Skeletal muscle tissue (tissue), 4 donors: ENCODE measurements around the gene PLG. TPM values are rescaled to one million over a fixed set of nuclear protein-coding genes. Genes with fewer than 3 reads are reported as not detected.
"Not testable (repeated sequence)": the region's sequence is repeated elsewhere in the genome, so short reads cannot be mapped to it uniquely, and the experiment has no call there.

ENCODE experiments used
- H3K27ac ChIP-seq: one replicate; pipeline ENCODE4 v1.7.0; 2013; ENCODE audit warnings: mild to moderate bottlenecking, low read depth, low read length, inconsistent platforms
- H3K27me3 ChIP-seq, 3 donors: one replicate each; pipeline ENCODE4 v1.7.0; 2013; ENCODE audit warnings: low read length in 3 of 3; ENCODE audit not compliant: control insufficient read depth in 3 of 3, insufficient read depth in 3 of 3
- H3K36me3 ChIP-seq, 3 donors: one replicate each; pipeline ENCODE4 v1.7.0; 2013; ENCODE audit warnings: low read length in 3 of 3; ENCODE audit not compliant: control insufficient read depth in 3 of 3, insufficient read depth in 3 of 3
- H3K4me1 ChIP-seq, 3 donors: one replicate each; pipeline ENCODE4 v1.7.0; 2013; ENCODE audit warnings: low read length in 3 of 3, mild to moderate bottlenecking in 3 of 3; ENCODE audit not compliant: control insufficient read depth in 3 of 3, insufficient read depth in 3 of 3
- H3K4me3 ChIP-seq, 3 donors: one replicate each; pipeline ENCODE4 v1.7.0; 2013; ENCODE audit warnings: low read length in 3 of 3
- H3K9ac ChIP-seq, 3 donors: one replicate each; pipeline ENCODE4 v1.7.0; 2013; ENCODE audit warnings: low read length in 3 of 3, mild to moderate bottlenecking in 3 of 3, moderate library complexity in 2 of 3, low read depth in 1 of 3
- H3K9me3 ChIP-seq, 3 donors: one replicate each; pipeline ENCODE4 v1.7.0; 2013; ENCODE audit warnings: low read length in 3 of 3; ENCODE audit not compliant: control insufficient read depth in 3 of 3
- total RNA-seq: library from RNA; depleted of rRNA; stranded (reverse); fragments of >200 nt; gene quantifications from one replicate; pipeline ENCODE4 v1.2.3, GENCODE V29; 2014
- donor health status: Osteomylitis.

The PLG gene
- total RNA-seq, 1 donor from 2014 or later: 2.6 TPM

GRCh38 chr6:160788126-160788525 is 86.1 kb downstream of the PLG start:
- not testable (repeated sequence) for H3K9me3 ChIP-seq, H3K27ac ChIP-seq, H3K4me3 ChIP-seq, H3K36me3 ChIP-seq, H3K9ac ChIP-seq, H3K27me3 ChIP-seq, H3K4me1 ChIP-seq

- Histone ChIP-seq H3K9ac (no peak overlapping the region), H3K27ac (no peak overlapping the region), H3K4me3 (no peak overlapping the region), H3K9me3 (no peaks in the 10 kb centered on the region), H3K36me3 (no peaks in the 10 kb centered on the region), H3K27me3 (no peaks in the 10 kb centered on the region), H3K4me1 (no peaks in the 10 kb centered on the region)
These were observed 86.8 kb downstream of the PLG start for GRCh38 chr6:160788806-160789205.

- no peaks in the 10 kb centered on the region for H3K27me3 ChIP-seq
- H3K9me3 ChIP-seq: no peaks in the 10 kb centered on the region
- no peaks in the 10 kb centered on the region for H3K36me3 ChIP-seq
- no peak overlapping the region for H3K4me3 ChIP-seq
- H3K4me1 ChIP-seq: no peaks in the 10 kb centered on the region
- no peak overlapping the region for H3K9ac ChIP-seq
- H3K27ac ChIP-seq: no peak overlapping the region
These were observed 87.4 kb downstream of the PLG start for GRCh38 chr6:160789263-160790027.

- no peaks in the 10 kb centered on the region for H3K27me3 ChIP-seq
- H3K36me3 ChIP-seq: no peaks in the 10 kb centered on the region
These were observed 88.2 kb downstream of the PLG start for GRCh38 chr6:160790028-160790792.

GRCh38 chr6:160791459-160791858 is 89.4 kb downstream of the PLG start:
- Histone ChIP-seq H3K9me3 (no peaks in the 10 kb centered on the region), H3K9ac (no peak overlapping the region), H3K4me1 (no peaks in the 10 kb centered on the region), H3K36me3 (no peaks in the 10 kb centered on the region), H3K27ac (no peak overlapping the region), H3K27me3 (no peaks in the 10 kb centered on the region), H3K4me3 (no peak overlapping the region)

More at GRCh38 chr6:160790028-160790792, 88.2 kb downstream of the PLG start:
- Histone ChIP-seq H3K4me1 (no peaks in the 10 kb centered on the region), H3K9me3 (no peaks in the 10 kb centered on the region), H3K4me3 (no peak overlapping the region), H3K27ac (no peak overlapping the region), H3K9ac (no peak overlapping the region)

- H3K27me3 ChIP-seq: no peaks in the 10 kb centered on the region
- H3K4me3 ChIP-seq: no peak overlapping the region
- no peaks in the 10 kb centered on the region for H3K36me3 ChIP-seq
- no peaks in the 10 kb centered on the region for H3K4me1 ChIP-seq
- no peaks in the 10 kb centered on the region for H3K9me3 ChIP-seq
- H3K9ac ChIP-seq: no peak overlapping the region
- no peak overlapping the region for H3K27ac ChIP-seq
These were observed 90.0 kb downstream of the PLG start for GRCh38 chr6:160791981-160792418.

GRCh38 chr6:160792708-160793107 is 90.7 kb downstream of the PLG start:
- no peaks in the 10 kb centered on the region for H3K9me3 ChIP-seq
- no peaks in the 10 kb centered on the region for H3K4me1 ChIP-seq
- no peaks in the 10 kb centered on the region for H3K27me3 ChIP-seq
- no peak overlapping the region for H3K4me3 ChIP-seq
- no peaks in the 10 kb centered on the region for H3K36me3 ChIP-seq
- no peak overlapping the region for H3K27ac ChIP-seq
- H3K9ac ChIP-seq: no peak overlapping the region

- Histone ChIP-seq H3K9me3 (no peaks in the 10 kb centered on the region), H3K4me1 (no peaks in the 10 kb centered on the region), H3K4me3 (no peak overlapping the region), H3K27ac (no peak overlapping the region), H3K9ac (no peak overlapping the region), H3K27me3 (no peaks in the 10 kb centered on the region), H3K36me3 (no peaks in the 10 kb centered on the region)
These were observed 91.6 kb downstream of the PLG start for GRCh38 chr6:160793652-160794051.

GRCh38 chr6:160795721-160796120 is 93.7 kb downstream of the PLG start:
- peaks cover 0 to 3% (median 0%) of the 10 kb centered on the region in 3 donors for H3K9me3 ChIP-seq
- no peak overlapping the region for H3K4me3 ChIP-seq
- no peaks in the 10 kb centered on the region for H3K36me3 ChIP-seq
- no peaks in the 10 kb centered on the region for H3K4me1 ChIP-seq
- no peaks in the 10 kb centered on the region for H3K27me3 ChIP-seq
- H3K9ac ChIP-seq: no peak overlapping the region
- no peak overlapping the region for H3K27ac ChIP-seq

GRCh38 chr6:160798625-160799024 is 96.6 kb downstream of the PLG start:
- Histone ChIP-seq H3K4me3 (no peak overlapping the region), H3K27me3 (no peaks in the 10 kb centered on the region)

More at GRCh38 chr6:160798625-160799024, 96.6 kb downstream of the PLG start:
- H3K9ac ChIP-seq: no peak overlapping the region
- peaks cover 0 to 3% (median 0%) of the 10 kb centered on the region in 3 donors for H3K9me3 ChIP-seq
- no peak overlapping the region for H3K27ac ChIP-seq
- no peaks in the 10 kb centered on the region for H3K36me3 ChIP-seq
- H3K4me1 ChIP-seq: no peaks in the 10 kb centered on the region
